Small intestine (tissue), 7 donors: Measurements from ENCODE around the gene TASP1. TPM values are rescaled to one million over a fixed set of nuclear protein-coding genes. Genes with fewer than 3 reads are reported as not detected.

Experiments
- DNase-seq, 2 donors: peaks; one replicate each; pipeline versions ENCODE4 v3.0.0 to v3.0.0-alpha.2; 2013
- FAIRE-seq: peaks from 2 replicates; lab custom pipeline; 2012; peaks lifted over from hg19 to GRCh38; lab: Jason Lieb, UNC
- H3K27ac ChIP-seq, 3 donors: one replicate each; pipeline ENCODE4 v1.5.1; 2013; ENCODE audit warnings: low read length in 2 of 3, mild to moderate bottlenecking in 2 of 3, control low read depth in 1 of 3, inconsistent platforms in 1 of 3, low read depth in 1 of 3, moderate library complexity in 1 of 3
- H3K27me3 ChIP-seq, 3 donors: one replicate each; pipeline ENCODE4 v1.6.1; 2013; ENCODE audit warnings: low read length in 3 of 3, inconsistent platforms in 1 of 3; ENCODE audit not compliant: control insufficient read depth in 3 of 3, insufficient read depth in 3 of 3
- H3K36me3 ChIP-seq, 3 donors: one replicate each; pipeline ENCODE4 v1.6.1; 2013; ENCODE audit warnings: low read length in 3 of 3, inconsistent platforms in 1 of 3, low read depth in 1 of 3, mild to moderate bottlenecking in 1 of 3, moderate library complexity in 1 of 3; ENCODE audit not compliant: control insufficient read depth in 3 of 3, insufficient read depth in 2 of 3
- H3K4me1 ChIP-seq, 3 donors: one replicate each; pipeline ENCODE4 v1.6.1; 2013; ENCODE audit warnings: low read length in 2 of 3, inconsistent platforms in 1 of 3, low read depth in 1 of 3, mild to moderate bottlenecking in 1 of 3, moderate library complexity in 1 of 3; ENCODE audit not compliant: control insufficient read depth in 3 of 3, insufficient read depth in 2 of 3
- H3K4me3 ChIP-seq, 3 donors: one replicate each; pipeline ENCODE4 v1.5.1; 2013; ENCODE audit warnings: low read length in 3 of 3, control low read depth in 1 of 3, inconsistent platforms in 1 of 3, low read depth in 1 of 3, mild to moderate bottlenecking in 1 of 3, moderate library complexity in 1 of 3
- H3K9me3 ChIP-seq, 2 donors: one replicate each; pipeline ENCODE4 v1.6.1; 2013; ENCODE audit warnings: low read depth in 1 of 2, low read length in 1 of 2; ENCODE audit not compliant: control insufficient read depth in 2 of 2, insufficient read depth in 1 of 2
- WGBS, 3 donors: extraction: QIAGEN DNeasy Blood & Tissue Kit; methylation state at CpG; one replicate each; pipeline ENCODE4 v1.1.7; 2013; 5-methylcytosine and 5-hydroxymethylcytosine counted together
- polyA plus RNA-seq, 4 donors: library from polyadenylated mRNA; stranded (reverse) in 3 of 4; unstranded in 1 of 4; fragments of 200-250 nt in 3 of 4; fragments of 120-200 nt in 1 of 4; gene quantifications; one replicate each; pipeline versions ENCODE4 v1.2.1 to v1.2.3, GENCODE V29; 2013
- donor health status: healthy with polysubstance abuse.
- donor health status: control.
- donor health status: control.
- donor health status: Bipolar disorder and iron deficiency.
- donor health status: healthy.

TASP1 gene
- polyA plus RNA-seq, 4 donors = 3.0 to 13.3 (median 5.6) TPM

DNA sequence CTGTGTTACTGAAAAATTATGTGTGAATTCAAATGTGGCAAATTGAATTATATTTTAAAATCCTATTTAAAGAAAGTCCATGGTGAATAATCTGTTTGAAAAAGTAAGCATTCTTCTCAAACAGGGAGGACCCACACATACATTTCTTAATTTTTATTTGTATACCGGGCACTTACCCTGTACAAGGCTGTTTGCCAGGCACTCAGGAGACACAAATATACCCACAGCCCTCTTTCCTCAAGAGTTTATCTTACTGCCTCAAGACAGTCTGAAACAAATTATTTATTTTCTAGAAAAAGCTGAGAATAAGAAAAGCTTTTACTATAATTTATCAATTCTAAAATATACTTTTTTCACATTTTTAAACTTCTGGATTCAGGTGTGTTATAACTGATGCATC, 114.4 kb downstream of the TASP1 start:
- DNase-seq = no peak
- Histone ChIP-seq H3K9me3 (peaks cover 0 to 3% of the 10 kb centered on the region in 2 donors), H3K4me1 (no peaks in the 10 kb centered on the region), H3K27ac (no peak overlapping the region), H3K4me3 (no peak overlapping the region), H3K36me3 (peaks cover 2 to 10% (median 9%) of the 10 kb centered on the region in 3 donors), H3K27me3 (no peaks in the 10 kb centered on the region)
- FAIRE-seq = no peak
- WGBS, 3 donors = 89 to 100% (median 92%) methylated on average over 1 of the region's 1 CpG

DNA sequence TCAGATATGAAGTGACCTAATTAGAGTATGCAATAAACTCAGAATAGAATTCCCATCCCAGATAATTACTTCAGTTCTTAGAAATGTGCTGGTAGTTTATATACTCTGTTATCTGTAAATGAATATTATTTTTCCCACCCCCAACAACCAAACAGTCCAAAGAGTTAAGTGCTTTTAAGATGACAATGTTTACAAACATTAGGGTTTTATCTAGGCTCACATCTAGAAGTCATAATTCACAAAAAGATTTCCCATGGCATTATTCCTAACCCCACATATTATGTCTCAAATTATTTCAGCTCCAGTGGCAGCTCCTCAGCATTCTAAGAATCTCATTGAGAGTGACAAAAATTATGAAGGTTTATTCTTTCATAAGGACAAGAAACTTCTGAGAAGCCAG, 120.9 kb downstream of the TASP1 start:
- Histone ChIP-seq H3K36me3 (peaks cover 0 to 9% (median 0%) of the 10 kb centered on the region in 3 donors), H3K27ac (no peak overlapping the region)
- FAIRE-seq = no peak

DNA sequence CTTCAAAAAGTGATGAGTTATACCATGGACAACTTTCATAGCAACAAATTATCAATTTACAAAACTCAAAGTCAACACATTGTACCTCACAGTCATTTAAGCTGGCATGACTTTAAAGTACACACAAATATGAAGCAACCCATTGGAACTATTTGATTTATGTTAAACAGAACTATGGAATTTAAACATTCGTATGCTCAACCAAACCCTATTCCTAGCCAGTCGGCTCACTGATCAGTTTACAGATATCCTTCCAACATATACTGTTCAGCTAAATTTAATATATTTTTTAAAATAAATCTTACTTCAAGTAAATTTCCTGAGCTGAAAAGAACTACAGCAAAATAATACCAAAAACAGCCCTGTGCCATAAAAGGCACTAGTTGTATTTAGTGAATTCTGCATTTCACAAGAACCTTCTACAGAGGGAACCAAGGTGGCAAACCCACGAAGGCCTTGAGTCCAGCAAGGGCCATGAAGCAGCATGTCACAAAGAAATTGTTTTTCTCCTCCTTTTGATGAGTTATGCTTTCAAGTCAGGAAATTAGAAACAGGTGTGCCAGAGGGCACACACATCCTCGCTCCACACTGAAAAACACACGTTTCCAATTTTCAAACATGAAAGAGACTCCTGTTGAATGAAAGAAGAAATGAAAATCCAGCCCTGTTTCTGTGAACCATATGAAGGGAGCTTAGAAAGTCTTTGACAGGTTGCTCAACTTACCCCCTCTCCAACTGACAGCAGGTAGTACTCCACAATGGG, 122.8 kb downstream of the TASP1 start:
- no peak for DNase-seq
- WGBS, 3 donors = 90 to 93% (median 90%) methylated on average over 5 of the region's 5 CpGs
- no peak for FAIRE-seq
- Histone ChIP-seq H3K27me3 (no peaks in the 10 kb centered on the region), H3K9me3 (peaks cover 0 to 4% of the 10 kb centered on the region in 2 donors), H3K4me1 (no peaks in the 10 kb centered on the region), H3K4me3 (no peak overlapping the region), H3K36me3 (peaks cover 0 to 4% (median 0%) of the 10 kb centered on the region in 3 donors), H3K27ac (no peak overlapping the region)

More for the DNA sequence above, 120.9 kb downstream of the TASP1 start:
- H3K9me3 ChIP-seq = peaks cover 0 to 6% of the 10 kb centered on the region in 2 donors
- H3K4me3 ChIP-seq = no peak overlapping the region
- H3K27me3 ChIP-seq = no peaks in the 10 kb centered on the region
- DNase-seq = no peak
- H3K4me1 ChIP-seq = no peaks in the 10 kb centered on the region

DNA sequence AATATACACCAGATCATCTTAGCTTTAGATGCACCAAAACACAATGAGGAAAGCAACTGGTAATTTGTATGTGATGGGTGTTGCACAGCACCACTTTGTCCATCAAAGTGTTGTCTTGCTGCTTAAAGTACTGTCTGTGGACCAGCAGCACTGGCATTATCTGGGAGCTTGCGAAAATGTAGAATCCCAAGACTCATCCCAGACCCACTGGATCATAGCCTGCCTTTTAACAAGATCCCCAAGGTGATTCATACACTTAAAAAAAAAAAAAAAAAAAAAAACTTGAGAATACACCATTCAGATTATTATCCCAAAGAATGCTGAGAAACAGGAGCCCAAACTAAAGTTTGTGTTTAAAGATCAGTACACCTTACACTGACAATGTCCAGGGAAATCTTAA, 123.4 kb downstream of the TASP1 start:
- 90 to 96% (median 93%) methylated on average over 1 of the region's 1 CpG for WGBS, 3 donors
- FAIRE-seq = no peak
- no peak for DNase-seq

DNA sequence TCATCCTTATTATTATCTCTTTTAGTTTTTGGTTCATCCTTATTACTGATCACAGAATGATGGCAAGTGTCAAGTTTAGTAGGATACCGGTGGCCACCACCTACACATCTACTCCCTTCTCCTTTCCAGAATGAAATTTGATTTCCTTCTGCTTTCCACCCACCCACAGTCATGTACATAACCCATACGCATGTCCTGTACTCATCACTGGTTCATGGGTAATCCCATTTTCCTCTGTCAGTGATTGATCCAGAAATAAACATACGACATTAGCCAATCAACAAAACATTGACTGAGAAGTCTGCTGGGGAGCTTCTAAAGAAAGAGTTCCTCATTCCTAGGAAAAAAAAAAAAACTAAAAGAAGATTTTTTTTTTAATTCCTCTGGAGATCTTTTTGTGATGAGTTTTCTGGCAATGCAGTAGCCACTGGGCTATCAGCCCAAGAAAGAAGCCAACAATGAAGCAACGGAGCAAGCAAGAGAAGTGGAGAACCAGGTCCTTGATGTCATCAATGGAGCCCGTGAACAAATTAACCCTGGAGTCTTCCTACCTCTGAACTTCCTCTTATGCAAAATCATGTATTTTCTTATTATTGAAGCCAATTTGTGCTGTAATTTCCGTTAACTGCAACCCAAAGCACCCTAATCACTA, 127.8 kb downstream of the TASP1 start:
- no peak overlapping the region for H3K4me3 ChIP-seq
- no peaks in the 10 kb centered on the region for H3K4me1 ChIP-seq
- DNase-seq (no peak), FAIRE-seq (no peak)
- WGBS, 3 donors = 79 to 97% (median 92%) methylated on average over 6 of the region's 6 CpGs
- no peaks in the 10 kb centered on the region for H3K27me3 ChIP-seq
- H3K27ac ChIP-seq = no peak overlapping the region
- peaks cover 0 to 4% of the 10 kb centered on the region in 2 donors for H3K9me3 ChIP-seq
- H3K36me3 ChIP-seq = peaks cover 0 to 3% (median under 1%) of the 10 kb centered on the region in 3 donors

More for the DNA sequence above, 123.4 kb downstream of the TASP1 start:
- Histone ChIP-seq H3K27ac (no peak overlapping the region), H3K4me1 (no peaks in the 10 kb centered on the region), H3K9me3 (peaks cover 0 to 4% of the 10 kb centered on the region in 2 donors), H3K4me3 (no peak overlapping the region), H3K36me3 (peaks cover 0 to 4% (median 0%) of the 10 kb centered on the region in 3 donors), H3K27me3 (no peaks in the 10 kb centered on the region)

DNA sequence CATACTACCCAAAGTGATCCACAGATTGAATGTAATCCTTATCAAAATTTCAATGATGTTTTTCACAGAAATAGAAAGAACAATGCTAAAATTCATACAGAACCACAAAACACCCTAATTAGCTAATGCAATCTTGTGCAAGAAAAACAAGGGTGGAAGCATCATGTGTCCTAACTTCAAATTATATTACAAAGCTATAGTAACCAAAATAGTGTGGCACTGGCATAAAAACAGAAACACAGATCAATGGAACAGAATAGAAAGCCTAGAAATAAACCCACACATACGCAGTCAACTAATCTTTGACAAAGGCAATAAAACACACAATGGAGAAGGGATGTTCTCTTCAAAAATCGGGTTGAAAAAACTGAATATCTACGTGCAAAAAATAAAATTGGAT, 131.1 kb downstream of the TASP1 start:
- no peak overlapping the region for H3K4me3 ChIP-seq
- no peaks in the 10 kb centered on the region for H3K4me1 ChIP-seq
- H3K36me3 ChIP-seq = peaks cover 0 to 8% (median 0%) of the 10 kb centered on the region in 3 donors
- DNase-seq (no peak), FAIRE-seq (no peak)
- H3K9me3 ChIP-seq = peaks cover 0 to 7% of the 10 kb centered on the region in 2 donors
- no peak overlapping the region for H3K27ac ChIP-seq
- no peaks in the 10 kb centered on the region for H3K27me3 ChIP-seq
- 64 to 67% (median 64%) methylated on average over 3 of the region's 3 CpGs for WGBS, 3 donors

DNA sequence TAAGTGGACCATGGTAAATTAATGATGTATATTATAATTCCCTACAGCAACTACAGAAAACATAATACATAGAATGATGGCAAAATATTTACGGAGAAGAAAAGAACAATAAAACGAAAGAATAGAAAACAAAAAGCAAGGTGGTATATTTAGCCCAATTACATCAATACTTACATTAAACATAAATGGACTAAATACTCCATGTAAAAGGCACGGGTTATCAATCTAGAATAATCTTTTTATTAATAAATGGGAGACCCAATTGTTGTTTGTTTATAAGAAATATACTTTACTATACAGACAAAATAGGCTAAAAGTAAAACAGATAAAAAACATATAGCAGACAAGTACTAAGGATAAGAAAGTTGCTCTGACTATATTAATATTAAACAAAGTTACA, 137.2 kb downstream of the TASP1 start:
- Histone ChIP-seq H3K27ac (no peak overlapping the region), H3K36me3 (peaks cover 0 to 7% (median 0%) of the 10 kb centered on the region in 3 donors), H3K9me3 (peaks cover 0 to 12% of the 10 kb centered on the region in 2 donors), H3K4me3 (no peak overlapping the region), H3K27me3 (no peaks in the 10 kb centered on the region), H3K4me1 (no peaks in the 10 kb centered on the region)
- DNase-seq = no peak
- WGBS, 3 donors = 94 to 96% (median 96%) methylated on average over 3 of the region's 3 CpGs
- FAIRE-seq = peak; percentile 95

DNA sequence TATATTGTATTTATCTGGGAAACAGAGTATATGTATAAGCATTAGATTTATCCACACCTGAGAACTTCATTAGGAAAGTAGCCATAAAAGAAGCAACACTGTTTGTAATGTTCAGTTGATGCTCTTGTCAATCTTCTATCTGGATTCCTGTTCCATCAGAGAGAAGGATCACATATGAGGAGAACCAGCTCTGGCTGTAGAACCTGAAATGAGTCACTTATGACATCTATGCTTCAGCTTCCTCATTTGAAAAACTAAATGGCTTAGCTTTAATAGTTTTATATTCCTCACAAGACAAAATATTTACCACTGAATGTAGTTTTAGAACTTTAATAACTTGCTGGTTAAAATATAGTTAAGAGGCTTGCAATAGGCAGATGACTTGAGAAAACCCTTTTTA, 144.7 kb downstream of the TASP1 start:
- Histone ChIP-seq H3K36me3 (peaks cover 0 to 7% (median 4%) of the 10 kb centered on the region in 3 donors), H3K27me3 (no peaks in the 10 kb centered on the region), H3K4me1 (no peaks in the 10 kb centered on the region), H3K27ac (no peak overlapping the region), H3K9me3 (peaks cover 0 to 4% of the 10 kb centered on the region in 2 donors), H3K4me3 (no peak overlapping the region)
- FAIRE-seq (no peak), DNase-seq (no peak)
